Measurements from ENCODE around the gene FRMPD4. TPM values are rescaled to one million over a fixed set of nuclear protein-coding genes. Genes with fewer than 3 reads are reported as not detected.

FRMPD4 gene
- polyA plus RNA-seq, 1 donor = 0.19 TPM

DNA sequence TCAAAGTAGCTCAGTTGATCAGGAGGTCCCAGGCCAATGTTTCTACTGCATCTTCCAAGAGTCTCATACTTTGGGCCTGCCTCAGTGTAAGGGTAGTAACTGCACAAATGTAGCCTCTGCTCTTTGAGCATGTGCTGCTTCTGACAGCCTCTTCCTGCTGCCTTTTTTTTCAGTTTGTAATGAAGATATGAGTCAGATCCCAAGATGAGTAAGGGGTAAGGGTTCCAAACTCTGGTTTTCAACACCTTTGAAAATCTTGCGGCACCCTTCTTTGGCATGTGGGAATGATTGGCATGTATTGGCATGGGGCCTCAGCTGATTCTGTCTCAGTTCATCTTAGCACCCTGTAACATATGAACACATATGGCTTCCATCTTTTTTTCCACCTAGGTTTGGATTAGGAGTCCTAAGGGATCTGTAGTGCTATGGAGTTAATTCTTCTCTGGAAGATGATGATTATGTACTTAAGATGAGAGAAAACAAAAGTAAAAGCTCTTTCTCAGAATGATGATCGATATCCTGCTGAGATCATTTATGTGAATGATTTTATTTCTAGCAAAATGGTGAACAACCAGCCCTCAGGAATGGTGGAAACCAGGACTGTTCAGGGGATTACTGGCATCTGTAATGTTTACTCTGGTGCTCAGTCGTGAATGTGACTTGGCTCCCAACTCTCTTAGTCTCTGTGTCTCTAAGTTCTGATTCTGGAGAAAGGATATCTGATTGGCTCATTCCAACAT is 534.3 kb downstream of the FRMPD4 start:
- Histone ChIP-seq H3K4me3 (ENCODE audit: low read length) (no peak overlapping the region), H3K27ac (ENCODE audit: low read length) (no peak overlapping the region), H3K27me3 (ENCODE audit: control insufficient read depth, insufficient read depth, low read length) (no peaks in the 10 kb centered on the region), H3K4me1 (ENCODE audit: control insufficient read depth, insufficient read depth, low read length) (no peaks in the 10 kb centered on the region), H3K9me3 (ENCODE audit: control insufficient read depth, low read depth, low read length) (no peaks in the 10 kb centered on the region), H3K36me3 (ENCODE audit: control insufficient read depth, insufficient read depth, low read length) (no peaks in the 10 kb centered on the region)
- DNase-seq = no peak
- WGBS (ENCODE audit: insufficient coverage, low lambda C conversion rate) = no CpG with 5 or more reads among the region's 3 CpGs

DNA sequence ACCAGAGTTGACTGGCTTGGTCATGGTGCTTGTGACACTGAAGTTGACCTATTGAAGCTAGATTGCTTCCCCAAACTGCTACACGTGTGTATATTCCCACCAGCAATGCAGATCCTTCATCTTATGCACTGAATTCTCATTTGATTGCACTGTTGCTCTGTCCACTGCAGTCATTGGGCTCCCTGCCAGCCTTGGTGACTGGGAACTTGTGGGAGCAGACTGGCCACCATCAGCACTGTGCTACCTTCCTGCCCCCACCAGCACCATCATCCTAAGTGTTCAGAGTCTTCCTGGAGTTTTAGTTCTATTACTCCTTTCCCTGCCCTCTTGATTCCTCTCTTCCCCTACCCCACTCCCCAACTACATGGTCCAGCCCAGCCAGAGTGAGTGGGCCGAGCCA is 535.2 kb downstream of the FRMPD4 start:
- no peaks in the 10 kb centered on the region for H3K9me3 ChIP-seq (ENCODE audit: control insufficient read depth, low read depth, low read length)
- no peaks in the 10 kb centered on the region for H3K4me1 ChIP-seq (ENCODE audit: control insufficient read depth, insufficient read depth, low read length)
- no peaks in the 10 kb centered on the region for H3K27me3 ChIP-seq (ENCODE audit: control insufficient read depth, insufficient read depth, low read length)
- no CpG with 5 or more reads among the region's 2 CpGs for WGBS (ENCODE audit: insufficient coverage, low lambda C conversion rate)
- no peak for DNase-seq
- H3K36me3 ChIP-seq (ENCODE audit: control insufficient read depth, insufficient read depth, low read length) = no peaks in the 10 kb centered on the region
- H3K27ac ChIP-seq (ENCODE audit: low read length) = no peak overlapping the region
- no peak overlapping the region for H3K4me3 ChIP-seq (ENCODE audit: low read length)

DNA sequence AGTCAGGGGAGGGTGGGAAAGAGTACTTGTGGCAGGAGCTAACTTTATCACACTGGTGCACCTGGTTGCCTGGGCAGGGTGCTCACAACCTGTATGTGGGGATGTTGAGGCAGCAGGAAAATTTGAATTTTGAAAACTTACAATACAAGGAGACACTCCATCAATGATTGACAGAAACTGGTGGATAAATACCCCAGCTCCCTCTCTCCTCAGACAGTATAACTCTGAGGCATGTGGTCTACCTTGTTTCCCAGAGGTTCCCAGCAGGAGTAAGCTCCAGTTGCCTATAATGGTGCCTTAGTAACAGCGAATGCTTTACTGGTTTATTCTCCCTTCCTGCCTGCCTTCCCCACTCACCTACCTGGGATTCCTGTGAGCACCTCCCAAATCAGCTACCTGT is 541.2 kb downstream of the FRMPD4 start:
- Histone ChIP-seq H3K4me3 (ENCODE audit: low read length) (no peak overlapping the region), H3K36me3 (ENCODE audit: control insufficient read depth, insufficient read depth, low read length) (no peaks in the 10 kb centered on the region), H3K9me3 (ENCODE audit: control insufficient read depth, low read depth, low read length) (no peaks in the 10 kb centered on the region), H3K4me1 (ENCODE audit: control insufficient read depth, insufficient read depth, low read length) (no peaks in the 10 kb centered on the region), H3K27ac (ENCODE audit: low read length) (no peak overlapping the region), H3K27me3 (ENCODE audit: control insufficient read depth, insufficient read depth, low read length) (no peaks in the 10 kb centered on the region)
- DNase-seq = no peak
- no CpG with 5 or more reads among the region's 1 CpG for WGBS (ENCODE audit: insufficient coverage, low lambda C conversion rate)

DNA sequence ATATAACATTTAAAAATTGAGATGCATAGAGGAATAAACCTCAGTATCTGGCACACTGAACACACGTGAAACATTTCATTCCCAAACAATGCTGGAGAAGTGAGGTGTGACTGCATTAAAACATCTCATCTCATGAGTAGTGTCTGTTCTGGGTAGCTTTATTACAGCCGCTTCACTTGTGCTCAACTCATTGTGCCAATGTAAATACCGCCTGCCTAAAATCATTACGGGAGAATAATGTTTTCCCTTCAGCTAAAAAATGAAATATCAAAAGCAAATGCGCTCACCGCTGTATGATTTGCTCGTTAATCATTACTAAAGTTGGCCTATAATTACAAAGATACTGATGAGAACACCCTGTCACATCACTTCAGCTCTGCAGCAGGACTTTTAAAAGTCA is 542.8 kb downstream of the FRMPD4 start:
- Histone ChIP-seq H3K4me1 (ENCODE audit: control insufficient read depth, insufficient read depth, low read length) (no peaks in the 10 kb centered on the region), H3K27ac (ENCODE audit: low read length) (no peak overlapping the region), H3K9me3 (ENCODE audit: control insufficient read depth, low read depth, low read length) (no peaks in the 10 kb centered on the region), H3K27me3 (ENCODE audit: control insufficient read depth, insufficient read depth, low read length) (no peaks in the 10 kb centered on the region), H3K36me3 (ENCODE audit: control insufficient read depth, insufficient read depth, low read length) (no peaks in the 10 kb centered on the region), H3K4me3 (ENCODE audit: low read length) (no peak overlapping the region)
- no peak for DNase-seq
- WGBS (ENCODE audit: insufficient coverage, low lambda C conversion rate) = 70% methylated on average over 2 of the region's 7 CpGs

DNA sequence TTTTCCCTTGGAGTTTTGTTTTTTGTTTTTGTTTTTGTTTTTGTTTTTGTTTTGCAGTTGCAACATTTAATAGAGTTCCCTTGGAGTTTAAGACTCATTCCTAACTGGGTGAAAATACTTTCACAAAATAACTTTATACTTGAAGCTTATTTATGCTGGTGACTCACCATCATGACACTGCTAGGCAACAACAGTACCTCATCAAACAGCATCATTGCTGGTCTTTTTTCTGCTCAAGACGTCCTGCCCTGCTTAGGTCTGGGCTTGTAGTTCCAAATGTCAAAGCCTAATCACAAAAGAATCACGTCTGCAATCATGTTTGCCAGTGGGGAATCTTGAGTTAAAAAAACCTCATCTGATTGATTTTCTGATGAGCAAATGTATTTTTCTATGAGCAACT is 547.3 kb downstream of the FRMPD4 start:
- no peak for DNase-seq

DNA sequence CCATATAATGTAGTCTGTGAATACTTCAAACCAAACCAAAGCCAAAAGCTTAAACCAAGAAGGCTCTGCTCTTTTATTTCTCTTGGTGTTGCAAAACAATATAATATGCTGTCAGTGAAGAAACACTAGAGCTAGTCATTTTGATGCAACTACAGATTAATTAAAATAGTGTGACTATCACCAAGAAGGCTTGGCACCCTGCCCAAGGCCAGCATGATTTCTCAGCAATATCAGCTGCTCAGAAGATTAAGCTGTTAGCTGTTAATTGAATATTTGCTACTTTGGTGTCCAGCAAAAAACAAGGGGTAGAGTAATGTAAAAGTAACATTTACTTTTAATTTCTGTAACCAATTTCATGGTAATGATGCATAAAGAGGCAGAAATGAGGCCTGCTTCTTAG is 548.1 kb downstream of the FRMPD4 start:
- no peak for DNase-seq
- H3K9me3 ChIP-seq (ENCODE audit: control insufficient read depth, low read depth, low read length) = no peaks in the 10 kb centered on the region

More for the DNA sequence above, 547.3 kb downstream of the FRMPD4 start:
- Histone ChIP-seq H3K9me3 (ENCODE audit: control insufficient read depth, low read depth, low read length) (no peaks in the 10 kb centered on the region), H3K36me3 (ENCODE audit: control insufficient read depth, insufficient read depth, low read length) (no peaks in the 10 kb centered on the region), H3K27me3 (ENCODE audit: control insufficient read depth, insufficient read depth, low read length) (no peaks in the 10 kb centered on the region), H3K4me1 (ENCODE audit: control insufficient read depth, insufficient read depth, low read length) (no peaks in the 10 kb centered on the region), H3K4me3 (ENCODE audit: low read length) (no peak overlapping the region), H3K27ac (ENCODE audit: low read length) (no peak overlapping the region)
- WGBS (ENCODE audit: insufficient coverage, low lambda C conversion rate) = no CpG with 5 or more reads among the region's 2 CpGs

DNA sequence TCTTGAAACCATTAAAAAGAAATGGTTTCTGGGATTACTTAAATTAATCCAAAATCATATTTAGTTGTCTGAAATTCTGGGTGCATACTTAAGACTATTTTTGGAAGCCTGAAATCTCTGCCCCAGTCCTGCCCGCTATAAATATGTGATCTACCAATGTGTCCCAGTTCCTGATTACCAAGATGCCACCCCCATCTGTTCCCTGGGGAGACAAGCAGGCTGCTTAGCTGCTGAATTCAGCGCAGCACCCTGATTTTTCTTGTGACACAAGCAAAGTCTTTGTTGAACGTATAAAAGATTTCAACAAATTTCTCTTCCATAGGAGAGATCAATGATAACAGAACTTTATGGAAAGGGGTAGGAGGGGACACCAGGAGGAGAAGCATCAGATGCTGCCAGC is 552.4 kb downstream of the FRMPD4 start:
- no peak for DNase-seq
- H3K9me3 ChIP-seq (ENCODE audit: control insufficient read depth, low read depth, low read length) = no peaks in the 10 kb centered on the region
- no peaks in the 10 kb centered on the region for H3K36me3 ChIP-seq (ENCODE audit: control insufficient read depth, insufficient read depth, low read length)
- no peak overlapping the region for H3K27ac ChIP-seq (ENCODE audit: low read length)
- H3K4me1 ChIP-seq (ENCODE audit: control insufficient read depth, insufficient read depth, low read length) = no peaks in the 10 kb centered on the region
- WGBS (ENCODE audit: insufficient coverage, low lambda C conversion rate) = no CpG with 5 or more reads among the region's 3 CpGs
- no peak overlapping the region for H3K4me3 ChIP-seq (ENCODE audit: low read length)
- H3K27me3 ChIP-seq (ENCODE audit: control insufficient read depth, insufficient read depth, low read length) = no peaks in the 10 kb centered on the region

More for the DNA sequence above, 548.1 kb downstream of the FRMPD4 start:
- Histone ChIP-seq H3K36me3 (ENCODE audit: control insufficient read depth, insufficient read depth, low read length) (no peaks in the 10 kb centered on the region), H3K27me3 (ENCODE audit: control insufficient read depth, insufficient read depth, low read length) (no peaks in the 10 kb centered on the region), H3K27ac (ENCODE audit: low read length) (no peak overlapping the region), H3K4me3 (ENCODE audit: low read length) (no peak overlapping the region), H3K4me1 (ENCODE audit: control insufficient read depth, insufficient read depth, low read length) (no peaks in the 10 kb centered on the region)

DNA sequence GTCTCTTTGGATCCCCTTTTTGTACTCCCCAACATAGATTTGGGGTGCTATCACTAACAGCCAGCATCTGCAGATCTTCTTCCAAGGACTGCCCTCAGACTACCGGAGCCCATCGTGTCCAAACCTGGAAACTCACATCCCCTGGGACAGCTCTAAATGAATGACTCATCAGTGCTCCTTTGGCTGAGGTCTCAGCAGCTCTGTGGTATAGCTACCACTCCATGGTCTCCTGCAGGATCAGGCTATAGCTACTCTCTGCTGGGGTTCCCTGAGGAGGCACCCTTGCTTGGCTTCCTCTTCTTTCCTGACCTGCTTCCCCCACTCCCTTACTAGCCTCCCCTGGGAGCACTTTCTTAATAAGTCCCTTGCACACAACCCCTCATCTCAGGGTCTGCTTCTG is 555.5 kb downstream of the FRMPD4 start:
- no CpG with 5 or more reads among the region's 2 CpGs for WGBS (ENCODE audit: insufficient coverage, low lambda C conversion rate)
- no peak overlapping the region for H3K27ac ChIP-seq (ENCODE audit: low read length)

DNA sequence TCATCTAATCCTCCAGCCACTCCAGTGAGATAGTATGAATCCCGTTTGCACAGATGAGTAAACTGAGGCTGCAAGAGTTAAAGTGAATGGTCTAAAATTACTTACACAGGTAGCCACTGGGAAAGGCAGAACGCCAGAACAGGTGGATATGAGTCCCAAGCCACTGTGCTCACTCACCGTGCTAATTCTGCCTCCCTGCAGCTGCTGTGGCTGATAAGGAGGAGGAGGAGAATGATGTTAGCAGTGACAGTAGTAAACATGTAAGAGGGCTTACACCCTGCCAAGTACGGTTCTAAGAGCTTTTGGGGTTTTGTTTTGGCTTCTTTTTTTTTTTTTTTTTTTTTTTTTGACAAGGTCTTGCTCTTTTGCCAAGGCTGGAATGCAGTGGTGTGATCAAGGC is 562.5 kb downstream of the FRMPD4 start:
- WGBS (ENCODE audit: insufficient coverage, low lambda C conversion rate) = no CpG with 5 or more reads among the region's 4 CpGs
- no peak overlapping the region for H3K4me3 ChIP-seq (ENCODE audit: low read length)
- no peak for DNase-seq
- no peak overlapping the region for H3K27ac ChIP-seq (ENCODE audit: low read length)
- no peaks in the 10 kb centered on the region for H3K36me3 ChIP-seq (ENCODE audit: control insufficient read depth, insufficient read depth, low read length)
- no peaks in the 10 kb centered on the region for H3K27me3 ChIP-seq (ENCODE audit: control insufficient read depth, insufficient read depth, low read length)
- H3K9me3 ChIP-seq (ENCODE audit: control insufficient read depth, low read depth, low read length) = no peaks in the 10 kb centered on the region
- H3K4me1 ChIP-seq (ENCODE audit: control insufficient read depth, insufficient read depth, low read length) = no peaks in the 10 kb centered on the region

More for the DNA sequence above, 555.5 kb downstream of the FRMPD4 start:
- no peak overlapping the region for H3K4me3 ChIP-seq (ENCODE audit: low read length)
- DNase-seq = no peak
- H3K9me3 ChIP-seq (ENCODE audit: control insufficient read depth, low read depth, low read length) = no peaks in the 10 kb centered on the region
- H3K27me3 ChIP-seq (ENCODE audit: control insufficient read depth, insufficient read depth, low read length) = no peaks in the 10 kb centered on the region
- H3K4me1 ChIP-seq (ENCODE audit: control insufficient read depth, insufficient read depth, low read length) = no peaks in the 10 kb centered on the region
- H3K36me3 ChIP-seq (ENCODE audit: control insufficient read depth, insufficient read depth, low read length) = no peaks in the 10 kb centered on the region

DNA sequence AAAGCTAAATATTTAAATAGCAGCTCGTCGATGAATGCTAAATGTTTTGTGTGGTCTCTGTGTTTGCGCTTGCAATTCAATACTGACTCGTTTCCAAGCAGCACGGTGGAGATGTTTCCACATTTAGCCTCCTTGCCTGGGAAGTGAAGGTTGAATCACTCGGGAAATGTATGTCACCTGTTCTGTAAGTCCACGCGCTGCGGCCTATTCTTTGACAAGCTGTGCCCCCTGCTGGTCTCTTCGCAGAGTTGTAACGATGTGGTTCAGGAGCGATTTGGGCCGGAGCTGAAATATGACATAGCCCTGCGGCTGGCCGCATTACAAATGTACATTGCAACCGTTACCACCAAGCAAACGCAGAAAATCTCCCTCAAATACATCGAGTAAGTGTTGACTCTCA is 563.4 kb downstream of the FRMPD4 start:
- peak; percentile 25 to 54 for DNase-seq
- Histone ChIP-seq H3K4me3 (ENCODE audit: low read length) (no peak overlapping the region), H3K27me3 (ENCODE audit: control insufficient read depth, insufficient read depth, low read length) (no peaks in the 10 kb centered on the region), H3K36me3 (ENCODE audit: control insufficient read depth, insufficient read depth, low read length) (no peaks in the 10 kb centered on the region), H3K4me1 (ENCODE audit: control insufficient read depth, insufficient read depth, low read length) (no peaks in the 10 kb centered on the region), H3K27ac (ENCODE audit: low read length) (no peak overlapping the region), H3K9me3 (ENCODE audit: control insufficient read depth, low read depth, low read length) (no peaks in the 10 kb centered on the region)
- WGBS (ENCODE audit: insufficient coverage, low lambda C conversion rate) = no CpG with 5 or more reads among the region's 18 CpGs

DNA sequence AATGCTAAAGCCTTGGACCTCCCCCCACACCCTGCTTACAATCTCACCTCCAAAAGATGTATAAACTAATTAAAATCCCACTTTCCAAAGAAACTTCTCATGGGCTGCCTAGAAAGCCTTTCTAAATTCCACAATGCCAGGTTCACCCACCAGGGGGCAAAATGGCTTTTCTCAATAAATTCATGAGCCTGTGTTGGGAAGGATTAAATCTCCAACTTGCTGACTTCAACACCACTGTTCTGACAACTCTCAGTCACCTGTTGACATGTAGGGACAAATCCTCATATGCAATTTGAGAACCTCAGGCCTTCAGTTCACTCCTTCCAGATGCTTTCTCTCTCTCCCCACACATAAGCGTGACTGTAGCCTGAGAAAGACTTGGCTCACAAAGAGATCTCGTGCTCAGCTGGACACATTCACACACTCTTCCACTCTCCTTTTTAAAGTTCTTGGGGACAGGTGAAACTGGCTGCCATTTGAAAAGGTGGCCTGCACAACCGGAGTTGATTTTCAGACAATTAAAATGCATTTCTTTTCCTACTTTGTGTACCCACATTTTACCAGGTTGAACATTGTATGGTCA is 564.3 kb downstream of the FRMPD4 start:
- Histone ChIP-seq H3K4me3 (ENCODE audit: low read length) (no peak overlapping the region), H3K27me3 (ENCODE audit: control insufficient read depth, insufficient read depth, low read length) (no peaks in the 10 kb centered on the region), H3K36me3 (ENCODE audit: control insufficient read depth, insufficient read depth, low read length) (no peaks in the 10 kb centered on the region), H3K27ac (ENCODE audit: low read length) (no peak overlapping the region), H3K9me3 (ENCODE audit: control insufficient read depth, low read depth, low read length) (no peaks in the 10 kb centered on the region), H3K4me1 (ENCODE audit: control insufficient read depth, insufficient read depth, low read length) (no peaks in the 10 kb centered on the region)
- DNase-seq = no peak
- no CpG with 5 or more reads among the region's 3 CpGs for WGBS (ENCODE audit: insufficient coverage, low lambda C conversion rate)

Measured in large intestine (tissue), 3 donors.